H1 (cell line): Measurements from ENCODE around the gene ACER1. TPM values are rescaled to one million over a fixed set of nuclear protein-coding genes. Genes with fewer than 3 reads are reported as not detected.

Experiments used
- CTCF ChIA-PET: fragments of 300-600 bp; sonication (Branson Sonifier 250); formaldehyde crosslinking; loops from one replicate; lab custom pipeline; 2021; ENCODE audit not compliant: partially characterized antibody; lab: Charles Lee
- POLR2A ChIA-PET: fragments of 300-600 bp; sonication (Branson Sonifier 250); formaldehyde crosslinking; loops from one replicate; lab custom pipeline; 2021; ENCODE audit warnings: inconsistent platforms; ENCODE audit not compliant: partially characterized antibody; lab: Charles Lee
- DNase-seq, 2 experiments: peaks; one replicate each; pipeline versions ENCODE4 v3.0.0 to v3.0.0-alpha.2; 2010 to 2022; ENCODE audit warnings: low spot score in 2 of 2, low read depth in 1 of 2, mixed read lengths in 1 of 2
- FAIRE-seq: peaks from 2 replicates; lab custom pipeline; 2011; peaks lifted over from hg19 to GRCh38; lab: Jason Lieb, UNC
- H2AFZ ChIP-seq: 2 replicates; pipeline ENCODE4 v1.8.1; 2012; ENCODE audit warnings: low read length, inconsistent platforms
- H2AK5ac ChIP-seq: 2 replicates; pipeline ENCODE4 v1.6.1; 2013; ENCODE audit warnings: low read depth, low read length
- H2BK120ac ChIP-seq: replicated peaks from 2 replicates; pipeline ENCODE3; 2013; ENCODE audit warnings: low read depth, low read length, inconsistent platforms
- H2BK12ac ChIP-seq: 2 replicates; pipeline ENCODE4 v1.6.1; 2013; ENCODE audit warnings: low read depth, low read length
- H2BK15ac ChIP-seq: 2 replicates; pipeline ENCODE4 v1.6.1; 2013; ENCODE audit warnings: low read length
- H2BK20ac ChIP-seq: 2 replicates; pipeline ENCODE4 v1.6.1; 2013; ENCODE audit warnings: low read length
- H2BK5ac ChIP-seq: 2 replicates; pipeline ENCODE4 v1.6.1; 2013; ENCODE audit warnings: low read depth, low read length
- H3K14ac ChIP-seq: 2 replicates; pipeline ENCODE4 v1.6.1; 2013; ENCODE audit warnings: inconsistent platforms; ENCODE audit not compliant: insufficient read length
- H3K18ac ChIP-seq: 2 replicates; pipeline ENCODE4 v1.6.1; 2013; ENCODE audit warnings: low read length; ENCODE audit errors: extremely low read depth
- H3K23ac ChIP-seq: 2 replicates; pipeline ENCODE4 v1.6.1; 2013; ENCODE audit warnings: inconsistent platforms; ENCODE audit not compliant: insufficient read length
- H3K23me2 ChIP-seq: 2 replicates; pipeline ENCODE4 v1.6.1; 2013; ENCODE audit warnings: low read depth, low read length
- H3K27ac ChIP-seq: 2 replicates; pipeline ENCODE4 v1.6.1; 2011; ENCODE audit warnings: low read depth, low read length, inconsistent platforms
- H3K27me3 ChIP-seq, 4 experiments: replicated peaks in 1 of 4; 1 replicate in 1 of 4; 2 replicates in 3 of 4; pipeline versions ENCODE4 v1.6.1 to v1.8.1; 2011 to 2013; ENCODE audit warnings: low read length in 3 of 4, mild to moderate bottlenecking in 3 of 4, inconsistent platforms in 2 of 4, mixed read lengths in 2 of 4, moderate library complexity in 1 of 4; ENCODE audit not compliant: control insufficient read depth in 3 of 4, insufficient read depth in 3 of 4; ENCODE audit errors: extremely low read depth in 1 of 4
- H3K36me3 ChIP-seq, 4 experiments: 2 replicates each; pipeline versions ENCODE4 v1.6.1 to v1.8.1; 2011 to 2013; ENCODE audit warnings: mild to moderate bottlenecking in 4 of 4, low read length in 3 of 4, moderate library complexity in 2 of 4, control low read depth in 1 of 4, inconsistent platforms in 1 of 4; ENCODE audit not compliant: insufficient read depth in 4 of 4, control insufficient read depth in 2 of 4
- H3K4ac ChIP-seq: replicated peaks from 2 replicates; pipeline ENCODE3; 2013; ENCODE audit warnings: low read length, low read depth, mixed read lengths, inconsistent platforms; ENCODE audit not compliant: insufficient read length
- H3K4me1 ChIP-seq, 4 experiments: replicated peaks in 1 of 4; 1 replicate in 1 of 4; 2 replicates in 3 of 4; pipeline versions ENCODE4 v1.6.1 to v1.8.1; 2011 to 2013; ENCODE audit warnings: low read length in 3 of 4, inconsistent platforms in 2 of 4, mixed read lengths in 1 of 4; ENCODE audit not compliant: insufficient read depth in 4 of 4, control insufficient read depth in 3 of 4
- H3K4me2 ChIP-seq, 2 experiments: 2 replicates each; pipeline versions ENCODE4 v1.6.1 to v1.8.1; 2011 to 2013; ENCODE audit warnings: low read depth in 2 of 2, low read length in 2 of 2, control low read depth in 1 of 2, inconsistent platforms in 1 of 2, mild to moderate bottlenecking in 1 of 2; ENCODE audit not compliant: insufficient read depth in 1 of 2
- H3K4me3 ChIP-seq, 4 experiments: fragments of 200-600, 300-600 bp in 1 of 4; sonication (generic), shearing (Covaris generic), sonication (Bioruptor Twin) in 1 of 4; 2 replicates each; pipeline versions ENCODE4 v1.5.1 to v1.8.1; 2011 to 2016; ENCODE audit warnings: low read length in 4 of 4, low read depth in 3 of 4, control low read depth in 2 of 4, inconsistent platforms in 2 of 4, mild to moderate bottlenecking in 2 of 4, mixed read lengths in 1 of 4, moderate library complexity in 1 of 4; ENCODE audit not compliant: insufficient read depth in 2 of 4; ENCODE audit errors: extremely low read depth in 1 of 4
- H3K56ac ChIP-seq: replicated peaks from 2 replicates; pipeline ENCODE3; 2013; ENCODE audit warnings: low read depth, mild to moderate bottlenecking, mixed read lengths, low read length, inconsistent platforms; ENCODE audit not compliant: insufficient read length
- H3K79me1 ChIP-seq: 2 replicates; pipeline ENCODE4 v1.6.1; 2013; ENCODE audit warnings: low read depth, low read length, control low read depth
- H3K79me2 ChIP-seq, 2 experiments: 2 replicates each; pipeline versions ENCODE4 v1.6.1 to v1.8.1; 2012 to 2013; ENCODE audit warnings: low read length in 2 of 2, mild to moderate bottlenecking in 2 of 2, inconsistent platforms in 1 of 2; ENCODE audit not compliant: insufficient read depth in 2 of 2, control insufficient read depth in 1 of 2
- H3K9ac ChIP-seq, 4 experiments: replicated peaks in 1 of 4; 1 replicate in 1 of 4; 2 replicates in 3 of 4; pipeline versions ENCODE4 v1.6.1 to v1.8.1; 2011 to 2013; ENCODE audit warnings: low read depth in 3 of 4, low read length in 3 of 4, control low read depth in 2 of 4, mild to moderate bottlenecking in 2 of 4, moderate library complexity in 2 of 4, inconsistent platforms in 1 of 4; ENCODE audit errors: extremely low read depth in 1 of 4
- H3K9me3 ChIP-seq, 2 experiments: 2 replicates each; pipeline versions ENCODE4 v1.6.1 to v1.8.1; 2012 to 2013; ENCODE audit warnings: mild to moderate bottlenecking in 2 of 2, moderate library complexity in 2 of 2, control low read depth in 1 of 2, inconsistent platforms in 1 of 2, low read depth in 1 of 2, low read length in 1 of 2, mixed read lengths in 1 of 2; ENCODE audit not compliant: insufficient read depth in 2 of 2
- H4K20me1 ChIP-seq, 2 experiments: replicated peaks in 1 of 2; 2 replicates each; pipeline versions ENCODE3 to v1.8.1; 2011 to 2013; ENCODE audit warnings: inconsistent platforms in 2 of 2, low read length in 2 of 2, mild to moderate bottlenecking in 1 of 2; ENCODE audit not compliant: insufficient read depth in 2 of 2, control insufficient read depth in 1 of 2
- H4K5ac ChIP-seq: 2 replicates; pipeline ENCODE4 v1.6.1; 2013; ENCODE audit warnings: low read length, low read depth, mixed read lengths, inconsistent platforms; ENCODE audit not compliant: insufficient read length
- H4K8ac ChIP-seq: 2 replicates; pipeline ENCODE4 v1.8.0; 2013; ENCODE audit warnings: mild to moderate bottlenecking, moderate library complexity, low read length, inconsistent platforms; ENCODE audit not compliant: insufficient read depth; ENCODE audit errors: extremely low read depth
- H4K91ac ChIP-seq: replicated peaks from 2 replicates; pipeline ENCODE3; 2013; ENCODE audit warnings: low read length, mixed read lengths, inconsistent platforms; ENCODE audit not compliant: insufficient read length
- JUN ChIP-seq: IDR thresholded peaks from 2 replicates; pipeline ENCODE4 v1.6.1; 2011; ENCODE audit warnings: low read depth, mild to moderate bottlenecking, improper control_type of control experiment, low read length
- RBBP5 ChIP-seq: IDR thresholded peaks from 2 replicates; pipeline ENCODE4 v1.7.1; 2012; ENCODE audit warnings: low read depth, mild to moderate bottlenecking, inconsistent platforms, low read length, moderate library complexity, borderline replicate concordance
- WGBS, 2 experiments: shearing (Covaris generic) in 1 of 2; methylation state at CpG; one replicate each; pipeline versions ENCODE4 v1.1.6 to v1.1.7; 2013 to 2015; ENCODE audit warnings: low lambda C conversion rate in 2 of 2, mixed read lengths in 2 of 2, inconsistent platforms in 1 of 2, low coverage in 1 of 2, missing lambda C conversion rate in 1 of 2; ENCODE audit not compliant: insufficient replicate concordance in 2 of 2, insufficient coverage in 1 of 2, insufficient read length in 1 of 2; ENCODE audit errors: extremely low coverage in 1 of 2, missing lambda C conversion rate in 1 of 2; 5-methylcytosine and 5-hydroxymethylcytosine counted together
- polyA plus RNA-seq, 7 experiments: library from polyadenylated mRNA; depleted of rRNA in 3 of 7; stranded (reverse) in 5 of 7; unstranded in 2 of 7; fragments of >200 nt in 5 of 7; fragments of 200-250 nt in 2 of 7; gene quantifications; 1 replicate in 5 of 7; 2 replicates in 1 of 7; 4 replicates in 1 of 7; pipeline versions ENCODE4 v1.2.1 to v1.2.3, GENCODE V29; 2011 to 2013; ENCODE audit warnings: missing spikeins in 2 of 7, mixed read lengths in 2 of 7
- total RNA-seq: library from RNA; stranded (reverse); fragmentation: NEBNext Ultra II Directional; extraction: Animal tissue kit (Norgen Biotek cat#: 25700); gene quantifications from 2 replicates; pipeline ENCODE4 v1.2.1, GENCODE V29; 2021

The ACER1 gene
- total and polyA plus RNA-seq, 2 of the 8 experiments (the other 6 are each of a cell fraction or from before 2014, with no cell fraction given) = 0.05 TPM; not detected in 1

- Histone ChIP-seq H4K5ac (no peak overlapping the region), H2BK12ac (no peak overlapping the region), H3K79me1 (peaks cover 21% of the 10 kb centered on the region), H4K91ac (no peak overlapping the region), H3K9ac (no peak overlapping the region), H3K79me2 (peaks cover 0 to 71% of the 10 kb centered on the region in 2 experiments; a peak in 2 of 4 replicates), H2BK120ac (no peak overlapping the region), H3K36me3 (peaks cover 0 to 26% (median 11%) of the 10 kb centered on the region in 4 experiments; a peak in 4 of 8 replicates), H3K23me2 (no peaks in the 10 kb centered on the region), H3K27ac (no peak overlapping the region), H2AK5ac (no peak overlapping the region), H4K20me1 (peaks cover 26 to 30% of the 10 kb centered on the region in 2 experiments), H3K4me3 (no peak overlapping the region), H4K8ac (no peak overlapping the region), H2BK20ac (no peak overlapping the region), H3K56ac (no peak overlapping the region), H2BK15ac (no peak overlapping the region), H3K14ac (no peak overlapping the region), H3K4me1 (peaks cover 6 to 14% (median 10%) of the 10 kb centered on the region in 4 experiments), H3K4ac (no peak overlapping the region), H2AFZ (no peak overlapping the region), H3K27me3 (no peaks in the 10 kb centered on the region; a peak in 1 of 7 replicates), H3K4me2 (no peak overlapping the region), H3K18ac (no peak overlapping the region), H3K9me3 (no peaks in the 10 kb centered on the region), H2BK5ac (no peak overlapping the region), H3K23ac (no peak overlapping the region)
- CTCF ChIA-PET = interaction anchor here (0.6 to 1.5 kb wide), 7 partner anchors 8 to 54 kb away, joined by 3 to 5 read pairs (median 3); no protein-coding TSS in a partner anchor
- FAIRE-seq (no peak), DNase-seq (no peak)
- POLR2A ChIA-PET = interaction anchor here (1.1 to 1.6 kb wide), 2 partner anchors 8 to 46 kb away, joined by 3 to 7 read pairs; no protein-coding TSS in a partner anchor
- 82% methylated on average over 17 of the region's 17 CpGs; no CpG with 5 or more reads in 1 of the 2 experiments for WGBS, 2 experiments
- no peak for TF ChIP-seq RBBP5
- no peak for TF ChIP-seq JUN
Measured at GRCh38 chr19:6267552-6268381, 65.6 kb downstream of the ACER1 start.
